IPS-18c (cell line): ENCODE results near the gene DCUN1D2.

Experiments
- H3K4me3 ChIP-seq: 2 replicates; pipeline ENCODE4 v1.7.0; 2013; ENCODE audit warnings: low read depth, mild to moderate bottlenecking, low read length, moderate library complexity; ENCODE audit not compliant: insufficient read depth
- H3K9me3 ChIP-seq: one replicate; pipeline ENCODE4 v1.6.1; 2013; ENCODE audit warnings: mild to moderate bottlenecking, low read length, moderate library complexity; ENCODE audit not compliant: control insufficient read depth, insufficient read depth

Gene DCUN1D2

GRCh38 chr13:113427562-113428468, 62.7 kb downstream of the DCUN1D2 start:
- Histone ChIP-seq H3K9me3 (no peaks in the 10 kb centered on the region), H3K4me3 (no peak overlapping the region)

GRCh38 chr13:113426591-113426986, 63.9 kb downstream of the DCUN1D2 start:
- no peaks in the 10 kb centered on the region for H3K9me3 ChIP-seq
- no peak overlapping the region for H3K4me3 ChIP-seq

- H3K4me3 ChIP-seq, result no peak overlapping the region
- no peaks in the 10 kb centered on the region for H3K9me3 ChIP-seq
These were observed 64.4 kb downstream of the DCUN1D2 start for GRCh38 chr13:113425941-113426590.

GRCh38 chr13:113423520-113424163, 66.9 kb downstream of the DCUN1D2 start:
- H3K9me3 ChIP-seq, result no peaks in the 10 kb centered on the region
- no peak overlapping the region for H3K4me3 ChIP-seq

- Histone ChIP-seq H3K4me3 (no peak overlapping the region), H3K9me3 (no peaks in the 10 kb centered on the region)
These were observed 67.5 kb downstream of the DCUN1D2 start for GRCh38 chr13:113422807-113423519.

- Histone ChIP-seq H3K9me3 (no peaks in the 10 kb centered on the region), H3K4me3 (no peak overlapping the region)
These were observed 68.7 kb downstream of the DCUN1D2 start for GRCh38 chr13:113421673-113422270.

GRCh38 chr13:113420833-113421600, 69.5 kb downstream of the DCUN1D2 start:
- Histone ChIP-seq H3K4me3 (no peak overlapping the region), H3K9me3 (no peaks in the 10 kb centered on the region)

- no peaks in the 10 kb centered on the region for H3K9me3 ChIP-seq
- H3K4me3 ChIP-seq, result no peak overlapping the region
These were observed 70.3 kb downstream of the DCUN1D2 start for GRCh38 chr13:113420232-113420631.

- no peak overlapping the region for H3K4me3 ChIP-seq
- no peaks in the 10 kb centered on the region for H3K9me3 ChIP-seq
These were observed 70.8 kb downstream of the DCUN1D2 start for GRCh38 chr13:113419531-113420193.

GRCh38 chr13:113418722-113419049, 71.8 kb downstream of the DCUN1D2 start:
- Histone ChIP-seq H3K4me3 (no peak overlapping the region), H3K9me3 (no peaks in the 10 kb centered on the region)

- no peak overlapping the region for H3K4me3 ChIP-seq
- no peaks in the 10 kb centered on the region for H3K9me3 ChIP-seq
These were observed 72.4 kb downstream of the DCUN1D2 start for GRCh38 chr13:113417836-113418721.

GRCh38 chr13:113417008-113417751, 73.3 kb downstream of the DCUN1D2 start:
- no peak overlapping the region for H3K4me3 ChIP-seq

GRCh38 chr13:113415825-113416224, 74.7 kb downstream of the DCUN1D2 start:
- no peaks in the 10 kb centered on the region for H3K9me3 ChIP-seq
- H3K4me3 ChIP-seq, result no peak overlapping the region

More at GRCh38 chr13:113417008-113417751, 73.3 kb downstream of the DCUN1D2 start:
- no peaks in the 10 kb centered on the region for H3K9me3 ChIP-seq

GRCh38 chr13:113415032-113415431, 75.5 kb downstream of the DCUN1D2 start:
- Histone ChIP-seq H3K4me3 (no peak overlapping the region), H3K9me3 (no peaks in the 10 kb centered on the region)

- Histone ChIP-seq H3K9me3 (no peaks in the 10 kb centered on the region), H3K4me3 (no peak overlapping the region)
These were observed 76.2 kb downstream of the DCUN1D2 start for GRCh38 chr13:113414335-113414734.
